ENCODE data around the gene SCN3A.

GRCh38 chr2:165191096-165191728, 12.6 kb downstream of the SCN3A start:
- TF ChIP-seq CTCF (conservative IDR thresholded peaks at IDR 0.05 in 1 of 2, IDR thresholded peaks at IDR 0.05 in 1 of 2; ENCODE audit: extremely low read depth in 1 of 2, insufficient read depth in 1 of 2, low read depth in 1 of 2, low read length in 2 of 2), result no peak
- TF ChIP-seq EZH2 (IDR thresholded peaks at IDR 0.05; ENCODE audit: borderline replicate concordance, low read length), result no peak
